ENCODE data around the gene PPP3R2.

Gene PPP3R2

DNA sequence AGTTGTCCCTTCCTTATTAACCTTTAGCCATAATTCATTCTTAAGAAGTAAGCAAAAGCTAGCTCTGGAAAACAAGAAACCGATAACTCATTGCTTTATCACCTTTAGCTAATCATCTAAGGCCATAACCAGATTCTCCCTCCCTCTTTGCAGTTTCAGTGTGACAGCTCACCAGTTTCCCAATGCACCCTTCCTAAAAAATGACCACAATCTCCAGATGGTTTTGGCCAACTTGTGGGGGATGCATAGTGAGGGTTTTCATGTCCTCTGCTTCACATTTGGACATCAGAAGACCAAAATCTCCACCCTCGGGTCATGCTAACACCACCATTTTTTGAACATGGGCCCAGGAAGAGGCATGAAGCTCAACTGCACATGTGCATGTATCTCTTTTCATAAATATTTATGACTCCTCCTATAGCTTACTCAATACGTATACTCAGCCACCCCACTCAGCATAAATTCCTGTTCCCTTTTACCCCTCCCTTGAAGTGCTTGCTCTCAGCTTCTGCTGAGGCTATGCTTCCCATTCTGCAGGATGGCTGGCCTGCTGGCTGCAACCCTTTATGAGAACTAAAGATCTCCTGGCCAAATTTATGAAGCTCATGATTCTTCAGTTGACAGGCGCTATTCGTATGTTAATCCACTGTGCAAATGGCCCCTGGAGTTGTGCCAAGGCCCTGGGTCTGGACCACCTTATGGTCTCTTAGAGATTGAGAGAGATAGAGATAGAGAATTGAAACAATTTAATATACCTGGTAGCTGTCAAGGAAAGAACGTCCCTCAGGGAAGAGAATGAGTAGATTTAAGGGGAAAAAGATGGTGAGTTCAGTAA is 14.8 kb downstream of the PPP3R2 start:
- TF ChIP-seq, protein P1, sequence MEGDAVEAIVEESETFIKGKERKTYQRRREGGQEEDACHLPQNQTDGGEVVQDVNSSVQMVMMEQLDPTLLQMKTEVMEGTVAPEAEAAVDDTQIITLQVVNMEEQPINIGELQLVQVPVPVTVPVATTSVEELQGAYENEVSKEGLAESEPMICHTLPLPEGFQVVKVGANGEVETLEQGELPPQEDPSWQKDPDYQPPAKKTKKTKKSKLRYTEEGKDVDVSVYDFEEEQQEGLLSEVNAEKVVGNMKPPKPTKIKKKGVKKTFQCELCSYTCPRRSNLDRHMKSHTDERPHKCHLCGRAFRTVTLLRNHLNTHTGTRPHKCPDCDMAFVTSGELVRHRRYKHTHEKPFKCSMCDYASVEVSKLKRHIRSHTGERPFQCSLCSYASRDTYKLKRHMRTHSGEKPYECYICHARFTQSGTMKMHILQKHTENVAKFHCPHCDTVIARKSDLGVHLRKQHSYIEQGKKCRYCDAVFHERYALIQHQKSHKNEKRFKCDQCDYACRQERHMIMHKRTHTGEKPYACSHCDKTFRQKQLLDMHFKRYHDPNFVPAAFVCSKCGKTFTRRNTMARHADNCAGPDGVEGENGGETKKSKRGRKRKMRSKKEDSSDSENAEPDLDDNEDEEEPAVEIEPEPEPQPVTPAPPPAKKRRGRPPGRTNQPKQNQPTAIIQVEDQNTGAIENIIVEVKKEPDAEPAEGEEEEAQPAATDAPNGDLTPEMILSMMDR (IDR thresholded peaks at IDR 0.05; ENCODE audit: borderline replicate concordance, insufficient read depth, low read depth, low read length): no peak

DNA sequence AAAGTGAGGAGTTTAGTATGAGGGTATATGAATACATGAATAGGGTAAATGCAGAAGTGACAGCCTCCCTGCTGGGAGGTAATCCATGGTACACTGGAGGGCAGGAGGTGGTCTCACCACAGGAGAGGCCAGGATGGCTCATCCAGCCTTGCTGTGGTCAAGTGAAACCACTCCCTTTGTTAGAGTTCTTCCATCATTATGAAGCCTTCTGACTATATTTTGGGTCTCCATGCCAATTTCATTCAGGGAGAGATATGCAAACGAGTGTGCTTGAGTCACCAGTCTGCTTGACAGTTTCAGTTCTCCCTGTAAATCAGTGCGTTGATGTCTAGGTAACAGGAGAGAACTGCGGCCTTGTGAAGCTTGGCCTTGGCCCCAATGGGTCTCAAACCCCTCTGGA is 16.4 kb downstream of the PPP3R2 start:
- H3K4me3 ChIP-seq (ENCODE audit: low read depth, low read length): no peak overlapping the region
- TF ChIP-seq, protein P1 (IDR thresholded peaks at IDR 0.05; ENCODE audit: borderline replicate concordance, insufficient read depth, low read depth, low read length): no peak

More for the DNA sequence above, 14.8 kb downstream of the PPP3R2 start:
- no peak overlapping the region for H3K4me3 ChIP-seq (ENCODE audit: low read depth, low read length)

DNA sequence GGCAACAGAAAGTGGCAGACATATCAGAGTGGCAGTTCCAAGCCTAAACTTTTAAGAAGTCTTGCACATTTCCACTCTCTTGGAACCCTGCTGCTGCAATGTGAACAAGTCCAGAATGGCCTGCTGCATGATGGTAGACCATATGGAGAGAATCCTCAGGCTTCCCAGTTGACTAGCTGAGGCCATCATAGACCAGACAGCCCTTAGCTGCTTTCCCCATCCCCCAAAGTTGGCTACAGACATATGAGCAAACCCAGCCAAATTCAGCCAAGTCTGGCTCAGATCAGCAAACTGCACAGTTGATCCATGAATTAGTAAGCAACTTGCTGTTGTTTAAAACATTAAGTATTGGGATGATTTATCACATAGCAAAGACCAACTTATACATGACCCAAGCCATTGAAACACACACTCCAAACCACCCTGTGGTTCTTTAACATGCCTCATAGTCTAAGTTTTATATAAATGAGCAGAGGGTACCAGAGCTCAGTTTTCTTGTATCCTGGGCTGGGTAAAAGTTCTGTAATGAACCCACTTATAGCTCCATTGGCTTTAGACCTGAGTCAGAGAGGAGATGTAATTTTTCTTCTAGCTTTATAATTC is 19.9 kb downstream of the PPP3R2 start:
- TF ChIP-seq, protein P1 (IDR thresholded peaks at IDR 0.05; ENCODE audit: borderline replicate concordance, insufficient read depth, low read depth, low read length): no peak

DNA sequence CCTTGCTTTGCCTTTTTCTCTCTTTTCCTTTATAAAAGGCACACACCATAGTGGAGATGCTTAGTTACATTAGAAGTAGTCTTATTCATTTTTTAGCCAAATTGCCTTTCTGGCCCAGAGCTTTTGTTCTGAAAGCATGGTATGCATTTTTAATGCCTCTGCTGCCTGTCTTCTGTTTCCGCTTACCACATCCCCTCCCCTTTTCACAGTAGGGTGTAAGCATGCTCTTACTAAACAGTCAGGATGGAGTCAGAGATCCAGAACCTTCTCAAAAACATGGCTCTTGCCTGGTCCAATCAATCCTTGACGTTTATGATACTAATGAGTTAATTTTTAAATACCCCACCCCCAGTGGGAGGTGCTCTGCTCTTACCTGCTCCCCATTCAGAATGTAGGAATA is 22.5 kb downstream of the PPP3R2 start:
- TF ChIP-seq, protein P1 (IDR thresholded peaks at IDR 0.05; ENCODE audit: borderline replicate concordance, insufficient read depth, low read depth, low read length): no peak

More for the DNA sequence above, 19.9 kb downstream of the PPP3R2 start:
- no peak overlapping the region for H3K4me3 ChIP-seq (ENCODE audit: low read depth, low read length)

DNA sequence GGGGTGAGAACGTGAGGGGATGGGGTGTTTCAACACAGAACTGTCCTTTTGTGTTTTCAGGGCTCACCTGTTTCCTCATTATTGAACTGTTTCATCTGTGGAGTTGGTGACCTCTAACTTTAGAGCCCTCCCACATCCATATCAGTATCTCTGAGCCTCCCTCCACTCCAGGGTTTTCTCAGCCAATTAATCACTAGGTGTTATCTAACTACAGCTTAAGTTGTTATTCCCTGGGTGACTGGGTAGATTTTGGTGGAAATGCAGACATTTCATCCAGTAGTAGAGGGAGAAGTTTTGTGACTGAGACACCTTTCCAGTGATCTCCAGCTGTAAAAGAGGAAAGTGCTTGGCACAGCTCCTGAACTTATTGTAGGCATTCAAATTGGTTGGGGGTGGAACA is 23.7 kb downstream of the PPP3R2 start:
- H3K4me3 ChIP-seq (ENCODE audit: low read depth, low read length): no peak overlapping the region
- TF ChIP-seq, protein P1 (IDR thresholded peaks at IDR 0.05; ENCODE audit: borderline replicate concordance, insufficient read depth, low read depth, low read length): no peak

More for the DNA sequence above, 22.5 kb downstream of the PPP3R2 start:
- no peak overlapping the region for H3K4me3 ChIP-seq (ENCODE audit: low read depth, low read length)

DNA sequence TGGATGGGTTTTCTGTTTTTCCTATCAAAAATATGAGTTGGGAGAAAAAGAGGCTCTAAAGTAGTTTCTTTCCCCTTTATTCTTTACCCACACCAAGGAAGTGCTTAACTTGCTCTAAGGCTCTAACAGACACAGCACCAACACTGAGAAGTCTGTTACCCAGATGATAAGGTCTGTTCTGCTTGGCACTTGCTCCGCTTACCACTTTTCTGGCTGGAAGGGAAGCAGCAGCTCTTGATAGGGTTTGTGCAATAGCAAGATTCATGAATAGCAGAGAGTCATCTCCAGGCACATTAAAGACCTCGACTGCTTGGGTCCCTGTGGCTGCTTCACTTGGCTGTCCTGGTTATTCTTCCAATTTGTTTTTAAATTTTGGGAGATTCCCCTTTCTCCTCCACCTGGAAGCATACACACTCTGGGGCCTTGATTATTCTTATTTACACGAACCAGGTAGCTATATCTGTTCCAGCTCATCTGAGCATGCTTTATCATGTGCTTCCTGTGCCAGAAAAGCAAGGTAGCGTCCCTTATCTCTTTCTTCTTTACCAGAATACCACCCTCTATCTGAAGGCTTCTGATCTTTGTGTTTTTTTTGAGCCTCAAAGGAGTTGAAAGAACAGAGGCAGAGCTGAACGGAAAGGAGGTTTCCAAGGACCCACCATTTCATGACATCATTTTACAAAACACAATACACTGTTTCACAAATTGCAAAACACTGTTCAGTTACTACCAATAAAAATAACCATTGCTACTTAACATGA is 24.8 kb downstream of the PPP3R2 start:
- TF ChIP-seq, protein P1 (IDR thresholded peaks at IDR 0.05; ENCODE audit: borderline replicate concordance, insufficient read depth, low read depth, low read length): no peak

More for the DNA sequence above, 24.8 kb downstream of the PPP3R2 start:
- no peak overlapping the region for H3K4me3 ChIP-seq (ENCODE audit: low read depth, low read length)

Data from GM12875 (cell line).